ENCODE measurements around the gene SSH3. TPM values are rescaled to one million over a fixed set of nuclear protein-coding genes. Genes with fewer than 3 reads are reported as not detected.
A peak's percentile ranks its signal among the peaks of the same experiment; 100 is the strongest.

SSH3 gene
- polyA plus RNA-seq, 2 donors = 38.6 to 55.6 TPM

DNA sequence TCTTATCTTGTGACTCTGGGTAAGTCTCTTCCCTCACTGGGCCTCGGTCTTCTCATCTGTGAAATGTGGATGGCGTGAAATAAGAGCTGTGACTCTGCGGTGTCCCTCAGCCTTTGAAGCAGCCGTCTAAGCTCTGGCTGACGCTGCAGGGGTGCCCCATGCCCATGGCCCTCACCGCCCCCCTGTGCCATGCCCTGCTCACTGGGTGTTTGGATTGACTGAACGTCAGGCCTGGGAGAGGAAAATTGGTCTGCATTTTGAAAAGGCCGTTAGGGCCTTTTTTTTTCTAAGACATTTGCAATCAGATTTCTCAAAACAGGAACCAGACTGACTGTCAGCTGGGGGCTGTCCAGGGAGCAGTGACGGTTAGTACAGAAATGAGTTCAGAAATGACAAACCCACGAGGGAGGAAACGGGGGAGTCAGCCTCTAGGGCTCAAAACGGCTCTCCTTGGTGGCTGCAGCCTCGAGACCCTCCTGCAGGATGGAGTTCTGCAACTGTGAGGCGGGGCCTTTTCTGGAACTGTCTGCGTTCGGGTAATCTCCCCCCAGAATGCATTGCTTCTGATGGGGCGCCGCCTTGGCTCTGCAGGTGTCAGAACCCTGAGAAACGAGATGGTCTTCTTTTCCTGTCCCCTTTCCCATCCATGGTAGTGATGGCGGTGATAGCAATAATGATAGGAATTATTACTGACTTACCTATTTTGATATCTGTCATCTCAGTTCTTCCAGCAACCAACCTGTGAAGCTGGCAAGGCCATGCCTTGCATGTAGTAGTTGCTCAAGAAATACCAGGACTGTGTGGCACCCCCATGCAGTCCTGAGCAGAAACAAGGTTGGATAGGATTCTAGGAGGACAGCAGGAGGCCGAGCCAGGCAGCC, 35.0 kb upstream of the SSH3 start:
- 48 to 50% methylated on average over 21 of the region's 21 CpGs for WGBS, 2 donors
- Histone ChIP-seq H3K27me3 (ENCODE audit: control insufficient read depth in 1 of 2, insufficient read depth in 2 of 2, low read length in 2 of 2) (no peaks in the 10 kb centered on the region), H3K36me3 (ENCODE audit: control insufficient read depth in 2 of 2, insufficient read depth in 2 of 2, low read length in 1 of 2) (peaks cover 0 to 37% of the 10 kb centered on the region in 2 donors), H3K4me3 (ENCODE audit: low read depth in 1 of 2, low read length in 2 of 2) (peak overlapping the region; percentile 61 to 90), H3K27ac (ENCODE audit: low read depth in 2 of 2, low read length in 1 of 2) (peak overlapping the region; percentile 88 to 91), H3K9me3 (ENCODE audit: control insufficient read depth in 2 of 2, insufficient read depth in 1 of 2, low read depth in 1 of 2, low read length in 1 of 2) (no peaks in the 10 kb centered on the region), H3K4me1 (ENCODE audit: control insufficient read depth in 2 of 2, insufficient read depth in 2 of 2, low read length in 1 of 2) (peaks cover 27 to 62% of the 10 kb centered on the region in 2 donors)

DNA sequence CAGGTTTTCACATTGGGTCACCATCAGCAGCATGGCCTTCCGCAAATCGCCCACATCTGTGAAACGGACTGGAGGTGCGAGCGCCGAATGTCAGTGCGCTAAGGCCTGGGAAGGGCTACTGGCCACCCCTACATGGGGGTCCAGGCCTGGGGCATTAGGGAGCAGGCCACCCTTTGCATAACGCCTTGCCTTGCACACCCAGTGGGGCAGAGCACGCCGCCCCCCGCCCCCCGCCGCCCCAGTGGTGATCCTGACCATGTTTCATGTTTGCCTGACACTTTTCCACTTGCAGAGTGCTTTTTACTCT, 34.4 kb upstream of the SSH3 start:
- H3K4me3 ChIP-seq (ENCODE audit: low read depth in 1 of 2, low read length in 2 of 2) = peak overlapping the region in 1 of 2 donors; percentile 20
- H3K36me3 ChIP-seq (ENCODE audit: control insufficient read depth in 2 of 2, insufficient read depth in 2 of 2, low read length in 1 of 2) = peaks cover 0 to 37% of the 10 kb centered on the region in 2 donors
- peak overlapping the region; percentile 88 to 91 for H3K27ac ChIP-seq (ENCODE audit: low read depth in 2 of 2, low read length in 1 of 2)
- no peaks in the 10 kb centered on the region for H3K27me3 ChIP-seq (ENCODE audit: control insufficient read depth in 1 of 2, insufficient read depth in 2 of 2, low read length in 2 of 2)
- 66 to 76% methylated on average over 12 to 13 of the region's 13 CpGs for WGBS, 2 donors
- peaks cover 31 to 63% of the 10 kb centered on the region in 2 donors for H3K4me1 ChIP-seq (ENCODE audit: control insufficient read depth in 2 of 2, insufficient read depth in 2 of 2, low read length in 1 of 2)
- no peaks in the 10 kb centered on the region for H3K9me3 ChIP-seq (ENCODE audit: control insufficient read depth in 2 of 2, insufficient read depth in 1 of 2, low read depth in 1 of 2, low read length in 1 of 2)

DNA sequence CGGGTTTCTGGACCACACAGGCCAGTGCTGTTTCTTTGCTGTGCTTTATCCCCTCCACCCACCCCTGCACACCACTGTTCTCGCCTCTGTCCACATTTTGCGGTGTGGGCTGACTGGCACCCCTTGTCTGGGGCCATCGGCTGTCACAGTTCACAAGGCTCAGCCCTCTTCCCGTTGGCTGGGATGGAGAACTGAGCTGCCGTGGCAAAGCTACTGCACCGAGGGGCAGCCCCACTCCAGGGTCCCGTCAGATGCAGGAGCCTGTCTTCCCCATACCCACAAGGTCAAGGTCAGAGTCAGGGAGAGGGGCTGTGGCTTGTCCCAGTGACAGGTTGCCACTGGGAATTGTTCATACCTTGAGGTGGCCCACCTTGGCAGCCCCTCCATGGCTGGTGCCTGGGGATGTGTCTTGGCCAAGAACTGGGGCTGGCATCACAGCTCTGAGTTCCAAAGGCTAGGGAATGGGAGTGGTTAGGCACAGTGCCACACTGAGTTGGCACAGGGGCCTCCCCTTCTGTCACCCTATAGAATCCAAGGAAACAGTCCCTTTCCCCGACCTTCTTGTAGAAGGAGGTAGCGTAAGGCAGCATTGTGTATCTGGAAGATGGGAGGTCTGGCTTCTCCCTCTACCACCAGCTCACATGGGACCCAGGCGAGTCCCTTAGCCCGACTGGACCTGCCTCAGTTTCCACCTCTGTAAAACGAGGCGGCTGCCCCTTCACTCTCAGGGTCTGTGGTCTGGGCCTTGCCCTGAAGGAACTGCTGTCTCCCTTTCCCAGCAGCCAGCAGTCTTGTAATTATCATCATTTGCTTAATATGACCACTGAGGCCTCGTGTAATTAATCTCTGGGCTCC, 33.7 kb upstream of the SSH3 start:
- peak overlapping the region; percentile 17 to 20 for H3K4me3 ChIP-seq (ENCODE audit: low read depth in 1 of 2, low read length in 2 of 2)
- H3K9me3 ChIP-seq (ENCODE audit: control insufficient read depth in 2 of 2, insufficient read depth in 1 of 2, low read depth in 1 of 2, low read length in 1 of 2) = no peaks in the 10 kb centered on the region
- H3K27me3 ChIP-seq (ENCODE audit: control insufficient read depth in 1 of 2, insufficient read depth in 2 of 2, low read length in 2 of 2) = no peaks in the 10 kb centered on the region
- peaks cover 0 to 37% of the 10 kb centered on the region in 2 donors for H3K36me3 ChIP-seq (ENCODE audit: control insufficient read depth in 2 of 2, insufficient read depth in 2 of 2, low read length in 1 of 2)
- WGBS, 2 donors = 26% methylated on average over 15 of the region's 15 CpGs
- H3K27ac ChIP-seq (ENCODE audit: low read depth in 2 of 2, low read length in 1 of 2) = peak overlapping the region; percentile 88 to 91
- H3K4me1 ChIP-seq (ENCODE audit: control insufficient read depth in 2 of 2, insufficient read depth in 2 of 2, low read length in 1 of 2) = peaks cover 31 to 59% of the 10 kb centered on the region in 2 donors

DNA sequence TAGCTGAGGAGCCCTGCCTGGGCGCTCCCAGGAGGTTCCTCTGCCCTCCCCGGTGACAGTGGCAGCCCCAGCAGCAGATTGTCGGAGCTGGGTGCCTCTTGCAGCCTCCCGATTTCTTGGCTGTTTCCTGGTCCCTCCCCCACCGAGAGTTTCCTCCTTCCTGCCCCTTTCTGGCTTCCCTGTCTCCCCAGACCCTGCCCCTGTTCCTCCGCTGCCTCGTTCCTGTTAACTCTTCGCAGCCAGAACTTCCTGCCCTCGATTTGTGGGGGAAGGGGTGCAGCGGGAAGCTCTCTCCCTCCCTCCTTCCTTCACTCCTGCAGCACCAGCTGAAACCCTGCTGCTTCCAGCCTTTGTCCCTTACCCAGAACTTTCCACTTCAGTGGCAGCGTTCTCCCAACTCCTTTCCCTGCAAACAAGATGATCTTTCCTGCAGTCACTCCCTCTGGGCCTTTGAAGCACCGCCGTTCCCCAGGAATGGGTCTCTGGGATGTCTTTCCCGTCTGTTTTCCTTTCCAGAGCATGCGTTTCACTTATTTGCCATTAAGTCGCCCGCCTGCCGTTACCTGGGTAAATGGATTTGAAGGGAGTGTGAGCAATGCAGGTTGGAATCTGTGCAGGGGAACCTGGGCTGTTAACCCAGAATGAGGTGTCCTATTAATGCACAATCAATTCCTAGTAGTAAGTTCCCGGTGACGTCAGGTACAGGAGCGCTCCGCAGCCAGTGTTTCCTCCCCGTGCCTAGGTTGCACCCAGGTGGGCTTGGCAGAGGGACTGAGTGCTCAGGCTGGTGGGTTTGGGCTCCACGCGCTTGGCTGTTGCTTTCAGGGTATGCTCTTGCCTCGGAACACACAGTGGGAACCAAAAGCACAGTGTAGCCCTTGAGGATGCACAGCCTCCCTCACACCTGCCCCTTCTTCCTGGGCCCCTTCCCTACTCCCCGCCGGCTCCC, 32.8 kb upstream of the SSH3 start:
- Histone ChIP-seq H3K9me3 (ENCODE audit: control insufficient read depth in 2 of 2, insufficient read depth in 1 of 2, low read depth in 1 of 2, low read length in 1 of 2) (no peaks in the 10 kb centered on the region), H3K36me3 (ENCODE audit: control insufficient read depth in 2 of 2, insufficient read depth in 2 of 2, low read length in 1 of 2) (peaks cover 0 to 43% of the 10 kb centered on the region in 2 donors), H3K27me3 (ENCODE audit: control insufficient read depth in 1 of 2, insufficient read depth in 2 of 2, low read length in 2 of 2) (no peaks in the 10 kb centered on the region), H3K4me1 (ENCODE audit: control insufficient read depth in 2 of 2, insufficient read depth in 2 of 2, low read length in 1 of 2) (peaks cover 29 to 61% of the 10 kb centered on the region in 2 donors), H3K4me3 (ENCODE audit: low read depth in 1 of 2, low read length in 2 of 2) (peak overlapping the region; percentile 17 to 20), H3K27ac (ENCODE audit: low read depth in 2 of 2, low read length in 1 of 2) (peak overlapping the region; percentile 88 to 91)
- WGBS, 2 donors = 26 to 27% methylated on average over 28 of the region's 28 CpGs

DNA sequence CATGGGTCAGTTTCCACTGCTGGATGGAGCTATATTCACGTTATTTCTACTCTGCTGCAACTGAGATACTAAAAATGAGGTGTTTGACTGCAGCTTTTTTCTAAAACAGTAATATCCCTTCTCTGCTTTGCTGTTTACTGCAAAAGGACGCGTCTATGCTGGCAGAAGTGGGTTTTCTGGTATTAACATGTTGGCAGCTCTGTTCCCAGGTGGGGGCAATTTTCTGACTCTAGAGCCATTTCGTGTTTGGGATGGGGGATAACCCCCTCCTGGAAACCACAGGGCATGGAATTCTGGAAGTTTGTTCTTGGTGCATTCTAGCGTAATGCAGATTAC, 32.2 kb upstream of the SSH3 start:
- H3K27me3 ChIP-seq (ENCODE audit: control insufficient read depth in 1 of 2, insufficient read depth in 2 of 2, low read length in 2 of 2) = no peaks in the 10 kb centered on the region
- H3K36me3 ChIP-seq (ENCODE audit: control insufficient read depth in 2 of 2, insufficient read depth in 2 of 2, low read length in 1 of 2) = peaks cover 0 to 49% of the 10 kb centered on the region in 2 donors
- H3K4me1 ChIP-seq (ENCODE audit: control insufficient read depth in 2 of 2, insufficient read depth in 2 of 2, low read length in 1 of 2) = peaks cover 34 to 62% of the 10 kb centered on the region in 2 donors
- 61 to 62% methylated on average over 5 of the region's 5 CpGs for WGBS, 2 donors
- H3K9me3 ChIP-seq (ENCODE audit: control insufficient read depth in 2 of 2, insufficient read depth in 1 of 2, low read depth in 1 of 2, low read length in 1 of 2) = no peaks in the 10 kb centered on the region
- H3K4me3 ChIP-seq (ENCODE audit: low read depth in 1 of 2, low read length in 2 of 2) = no peak overlapping the region
- peak overlapping the region; percentile 88 to 91 for H3K27ac ChIP-seq (ENCODE audit: low read depth in 2 of 2, low read length in 1 of 2)

DNA sequence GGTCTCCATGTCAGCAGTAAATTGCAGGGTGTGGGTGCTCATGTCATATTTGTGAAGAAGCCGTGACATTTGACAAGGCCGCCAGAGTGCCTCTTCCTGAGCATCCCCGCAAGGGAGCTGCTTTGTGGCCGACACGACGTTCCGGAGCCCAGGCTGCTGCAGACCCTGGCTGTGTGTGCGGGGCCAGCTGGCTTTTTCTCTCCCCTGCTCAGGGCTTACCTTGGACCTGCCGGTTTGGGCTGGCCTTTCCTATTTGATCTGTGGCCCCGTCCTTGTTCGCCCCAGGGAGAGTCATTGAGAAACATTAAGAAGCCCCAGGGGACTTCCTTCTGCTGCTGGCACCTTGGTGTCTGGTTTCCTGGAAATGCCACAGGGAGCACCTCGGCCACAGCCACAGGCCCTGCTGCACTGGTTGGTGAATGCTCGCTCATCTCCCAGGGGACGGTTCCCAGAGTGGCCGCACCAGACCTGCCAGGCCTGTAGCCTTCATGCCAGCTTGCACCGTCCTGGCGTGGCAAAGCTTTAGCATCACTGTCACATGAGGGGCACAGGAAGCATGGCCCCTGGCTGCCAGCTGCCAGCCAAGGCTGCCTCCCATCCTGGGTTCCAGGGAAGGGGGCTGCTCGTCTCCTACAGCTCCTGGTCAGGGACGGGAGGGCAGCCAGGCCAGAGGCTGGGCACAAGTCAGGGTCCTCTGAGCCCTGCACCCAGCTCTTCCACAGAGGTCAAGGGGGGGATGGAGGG, 31.6 kb upstream of the SSH3 start:
- peaks cover 0 to 51% of the 10 kb centered on the region in 2 donors for H3K36me3 ChIP-seq (ENCODE audit: control insufficient read depth in 2 of 2, insufficient read depth in 2 of 2, low read length in 1 of 2)
- no peak overlapping the region for H3K4me3 ChIP-seq (ENCODE audit: low read depth in 1 of 2, low read length in 2 of 2)
- peak overlapping the region; percentile 45 to 76 for H3K27ac ChIP-seq (ENCODE audit: low read depth in 2 of 2, low read length in 1 of 2)
- peaks cover 34 to 65% of the 10 kb centered on the region in 2 donors for H3K4me1 ChIP-seq (ENCODE audit: control insufficient read depth in 2 of 2, insufficient read depth in 2 of 2, low read length in 1 of 2)
- 58 to 64% methylated on average over 19 of the region's 19 CpGs for WGBS, 2 donors
- no peaks in the 10 kb centered on the region for H3K9me3 ChIP-seq (ENCODE audit: control insufficient read depth in 2 of 2, insufficient read depth in 1 of 2, low read depth in 1 of 2, low read length in 1 of 2)
- H3K27me3 ChIP-seq (ENCODE audit: control insufficient read depth in 1 of 2, insufficient read depth in 2 of 2, low read length in 2 of 2) = no peaks in the 10 kb centered on the region

DNA sequence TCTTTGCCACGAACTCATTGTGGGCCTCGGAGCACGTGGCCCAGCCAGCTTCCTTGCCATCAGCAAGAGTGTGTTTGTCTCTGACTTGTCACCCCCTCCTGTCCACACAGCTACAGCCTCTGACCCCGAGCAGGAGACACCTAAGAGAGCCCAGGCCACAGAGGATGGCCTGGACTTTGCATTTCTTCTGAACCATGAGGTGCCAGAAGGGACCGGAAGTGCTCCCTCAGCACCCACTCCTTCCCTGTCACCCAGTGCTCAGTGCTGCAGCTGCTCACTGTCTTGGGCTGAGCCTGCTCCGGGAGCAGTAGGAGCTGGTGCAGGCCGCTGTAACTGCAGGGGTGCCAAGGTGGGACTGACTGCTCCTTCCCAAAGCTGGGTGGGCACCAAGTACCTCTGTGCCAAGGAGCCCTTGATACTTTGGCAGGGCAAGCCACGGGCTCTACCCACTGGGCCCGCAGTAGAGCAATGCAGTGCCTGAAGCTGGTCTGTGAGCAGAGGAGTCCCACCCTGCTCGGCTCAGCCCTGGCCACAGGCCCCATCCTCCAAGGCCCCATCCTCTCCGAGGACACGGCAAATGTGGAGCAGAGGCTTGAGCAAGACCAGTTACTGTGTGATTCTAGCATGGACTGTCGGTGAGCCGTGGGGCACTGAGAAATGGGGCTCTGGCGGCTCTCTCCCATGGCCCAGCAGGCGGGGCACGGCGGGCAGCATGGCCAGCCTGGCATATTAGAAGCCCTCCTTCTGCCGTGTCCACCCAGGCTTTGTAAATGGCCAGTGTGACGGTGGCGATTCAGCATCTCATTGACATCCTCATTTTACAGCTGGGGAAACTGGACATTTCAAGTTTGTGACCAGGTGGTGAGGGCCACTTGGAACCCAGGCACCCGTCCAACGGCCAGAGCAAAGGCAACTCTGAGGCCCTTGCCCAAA, 30.7 kb upstream of the SSH3 start:
- peaks cover 0 to 49% of the 10 kb centered on the region in 2 donors for H3K36me3 ChIP-seq (ENCODE audit: control insufficient read depth in 2 of 2, insufficient read depth in 2 of 2, low read length in 1 of 2)
- H3K27ac ChIP-seq (ENCODE audit: low read depth in 2 of 2, low read length in 1 of 2) = peak overlapping the region; percentile 45 to 76
- H3K27me3 ChIP-seq (ENCODE audit: control insufficient read depth in 1 of 2, insufficient read depth in 2 of 2, low read length in 2 of 2) = no peaks in the 10 kb centered on the region
- WGBS, 2 donors = 60 to 61% methylated on average over 23 of the region's 23 CpGs
- peaks cover 37 to 72% of the 10 kb centered on the region in 2 donors for H3K4me1 ChIP-seq (ENCODE audit: control insufficient read depth in 2 of 2, insufficient read depth in 2 of 2, low read length in 1 of 2)
- no peaks in the 10 kb centered on the region for H3K9me3 ChIP-seq (ENCODE audit: control insufficient read depth in 2 of 2, insufficient read depth in 1 of 2, low read depth in 1 of 2, low read length in 1 of 2)
- H3K4me3 ChIP-seq (ENCODE audit: low read depth in 1 of 2, low read length in 2 of 2) = no peak overlapping the region
